ENCODE measurements around the gene MYL12B.
"Not testable (repeated sequence)": the region's sequence is repeated elsewhere in the genome, so short reads cannot be mapped to it uniquely, and the experiment has no call there.

MYL12B gene

DNA sequence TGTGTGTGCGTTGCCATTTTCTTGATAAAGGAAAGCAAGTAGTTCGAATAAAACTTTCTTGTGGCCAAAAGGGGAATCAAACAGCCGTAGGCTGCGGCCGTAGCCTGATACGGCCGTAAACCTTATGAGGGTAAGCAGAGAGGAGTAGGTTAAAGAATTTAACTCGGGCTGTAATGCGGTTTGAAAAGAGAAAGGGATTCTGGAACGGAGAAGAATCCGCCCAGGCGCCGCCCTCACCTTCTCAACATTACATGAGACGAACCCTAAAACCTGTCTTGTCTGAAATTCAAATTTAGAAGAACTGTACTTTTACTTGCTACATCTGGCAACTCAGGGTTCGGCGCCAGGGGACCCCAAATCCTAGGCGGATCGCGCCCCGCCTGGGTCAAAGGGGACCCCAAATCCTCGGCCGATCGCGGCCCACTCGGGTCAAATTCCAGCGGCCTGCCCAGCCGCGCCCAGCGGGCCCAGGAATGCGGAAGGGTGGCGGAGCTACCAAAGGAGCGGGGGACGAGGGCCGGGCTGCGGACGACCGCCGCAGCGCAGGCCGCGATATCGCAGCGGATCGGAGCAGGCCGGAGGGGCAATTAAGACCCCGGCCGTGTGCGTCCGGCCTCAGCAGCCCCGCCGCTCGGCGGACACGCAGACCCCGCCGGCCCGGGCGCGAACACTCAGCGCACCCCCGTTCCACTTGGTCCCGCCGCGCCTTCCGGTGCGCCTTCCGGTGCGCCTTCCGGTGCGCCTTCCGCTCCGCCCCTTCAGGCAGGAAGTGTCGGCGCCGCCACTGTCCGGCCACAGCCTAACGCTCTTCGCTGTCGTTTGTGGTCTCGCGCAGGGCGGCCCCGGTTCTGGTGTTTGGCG, at the start of gene MYL12B:
Gene MYL12B (plus strand): TSS at position 761 of the 861 bp plus-strand sequence. CDS start 10,766 bp downstream, outside the sequence.
- DNase-seq: peak; percentile 93

DNA sequence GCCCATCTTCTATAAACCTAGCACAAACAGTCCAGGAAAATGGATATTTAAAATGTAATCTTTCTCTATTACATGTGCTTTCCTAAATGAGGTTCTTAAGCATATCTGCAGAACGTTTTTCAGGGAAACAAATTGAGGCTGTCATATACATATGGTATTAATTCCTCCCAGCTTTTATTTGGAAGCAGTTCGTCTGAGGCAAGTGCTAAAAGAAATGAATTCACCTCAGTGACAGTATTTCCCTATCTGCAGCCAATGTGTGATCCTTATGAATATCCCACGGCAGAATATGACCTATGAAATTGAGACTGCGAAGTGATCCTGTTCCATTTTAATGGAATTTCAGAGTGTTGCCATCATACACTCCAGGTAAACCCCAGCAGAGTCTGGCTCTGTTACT, 49.3 kb upstream of the MYL12B start:
- DNase-seq: no peak

DNA sequence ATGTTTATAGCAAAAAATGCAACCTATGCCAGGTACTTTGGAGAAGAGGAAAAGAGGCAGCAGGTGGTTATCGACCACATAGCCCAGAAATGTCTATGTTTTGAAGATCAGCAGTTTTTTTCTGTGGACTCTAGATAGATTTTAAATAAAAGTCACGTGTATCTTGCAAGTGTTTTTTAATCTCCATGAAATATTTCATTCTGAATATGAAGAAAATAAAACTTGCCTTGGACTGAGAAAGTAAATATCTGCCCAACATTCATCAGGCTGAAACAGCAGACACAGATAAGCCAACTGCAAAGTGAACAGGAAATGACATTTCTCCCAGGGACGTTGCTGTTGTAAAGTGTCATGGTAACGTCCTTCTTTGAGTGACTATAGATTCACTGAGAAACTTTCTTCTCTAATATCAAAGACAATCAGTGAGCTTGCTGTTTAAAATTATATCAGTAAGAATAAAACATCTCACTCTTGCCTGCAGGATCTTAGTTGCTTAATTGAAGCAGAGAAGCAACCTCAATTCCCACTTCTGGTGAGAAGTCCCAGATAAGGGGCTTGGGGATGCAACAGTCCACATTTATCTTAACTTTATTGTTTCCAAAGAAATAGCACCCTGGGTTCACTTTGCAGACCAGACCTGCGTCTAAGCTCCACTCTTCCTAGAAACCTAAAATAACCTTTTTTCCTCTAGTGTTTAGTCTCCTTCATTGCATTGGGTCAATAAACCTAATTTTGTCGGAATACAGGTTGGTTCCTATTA, 48.5 kb upstream of the MYL12B start:
- no peak for DNase-seq

DNA sequence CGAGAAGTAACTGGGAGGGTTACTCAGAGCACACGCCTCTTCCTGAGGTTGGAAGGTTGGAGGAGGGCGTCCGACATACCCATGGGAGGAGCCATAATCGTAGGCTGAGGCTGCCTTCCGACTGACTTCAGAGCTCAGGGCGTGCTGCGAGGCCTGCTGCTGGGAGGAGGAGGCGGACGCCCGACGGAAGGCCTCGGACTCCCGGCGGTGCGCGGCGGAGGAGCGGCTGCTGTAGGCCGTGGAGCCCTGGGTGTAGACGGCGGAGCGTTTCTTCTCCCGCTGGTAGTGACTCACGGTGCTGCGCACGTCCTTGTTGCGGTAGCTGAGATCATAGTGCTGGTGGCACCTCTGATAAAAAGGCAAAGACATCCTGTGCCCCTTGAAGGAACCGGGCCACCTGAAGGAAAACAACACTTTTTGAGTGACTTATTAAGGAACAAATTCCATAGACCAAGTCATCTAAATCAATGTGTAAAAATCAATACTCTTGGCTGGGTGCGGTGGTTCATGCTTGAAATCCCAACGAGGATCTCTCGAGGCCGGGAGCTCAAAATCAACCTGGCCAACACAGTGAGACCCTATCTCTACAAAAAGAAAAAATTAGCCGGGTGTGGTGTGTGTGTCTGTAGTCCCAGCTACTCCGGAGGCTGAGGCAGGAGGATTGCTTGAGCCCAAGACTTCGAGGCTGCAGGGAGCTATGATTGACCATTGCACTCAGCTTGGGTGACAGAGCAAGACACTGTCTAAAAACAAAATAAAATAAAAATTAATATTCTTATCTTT, 46.9 kb upstream of the MYL12B start:
- DNase-seq: no peak

DNA sequence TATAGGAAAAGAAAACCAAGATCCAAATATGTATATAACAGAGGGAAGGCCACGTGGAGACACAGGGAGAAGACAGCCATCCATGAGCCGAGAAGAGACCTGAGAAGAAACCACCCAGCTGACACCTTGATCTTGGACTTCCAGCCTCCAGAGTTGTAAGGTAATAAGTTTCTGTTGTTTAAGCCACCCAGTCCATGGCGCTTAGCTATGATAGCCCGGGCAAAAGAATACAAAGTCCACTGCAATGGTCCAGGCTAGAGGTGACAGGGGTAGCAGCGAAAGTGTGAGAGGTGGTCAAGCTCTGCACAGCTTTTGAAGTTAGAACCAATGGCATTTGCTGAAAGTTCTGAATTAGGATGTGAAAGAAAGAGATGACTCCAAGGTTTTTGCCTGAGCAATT, 44.9 kb upstream of the MYL12B start:
- no peak for DNase-seq

DNA sequence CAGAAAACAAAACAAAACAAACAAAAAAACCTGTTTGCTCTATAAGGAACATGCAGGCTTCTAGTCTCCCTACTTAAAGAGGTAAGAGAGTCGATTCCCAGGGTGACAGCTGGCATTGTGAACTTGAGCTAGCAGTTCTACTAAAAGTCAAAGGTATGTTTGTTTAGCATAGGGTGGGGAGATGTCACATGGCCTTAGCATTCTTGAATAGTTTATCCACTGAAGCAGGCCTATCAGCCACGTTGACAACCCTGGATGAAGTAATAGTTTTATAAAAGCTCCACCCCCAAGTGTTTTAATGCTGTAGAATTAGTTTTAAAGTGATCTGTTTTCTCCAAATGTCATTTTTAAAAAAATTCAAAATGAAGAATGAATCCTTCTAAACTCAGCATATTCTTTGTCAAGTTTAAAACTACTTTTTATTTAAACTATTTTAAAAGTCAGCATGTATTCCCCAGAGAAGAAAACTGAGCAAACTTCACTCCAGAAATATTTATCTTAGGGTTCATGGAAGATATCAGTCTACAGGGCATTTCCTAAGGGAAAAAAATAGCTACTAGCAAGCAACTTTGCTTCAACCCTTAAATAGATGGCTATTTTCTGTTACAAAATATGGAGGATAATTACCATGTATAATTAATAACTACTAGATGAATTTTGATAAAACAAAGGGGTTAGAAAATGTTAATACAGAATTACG, 43.8 kb upstream of the MYL12B start:
- peak; percentile 71 for DNase-seq

DNA sequence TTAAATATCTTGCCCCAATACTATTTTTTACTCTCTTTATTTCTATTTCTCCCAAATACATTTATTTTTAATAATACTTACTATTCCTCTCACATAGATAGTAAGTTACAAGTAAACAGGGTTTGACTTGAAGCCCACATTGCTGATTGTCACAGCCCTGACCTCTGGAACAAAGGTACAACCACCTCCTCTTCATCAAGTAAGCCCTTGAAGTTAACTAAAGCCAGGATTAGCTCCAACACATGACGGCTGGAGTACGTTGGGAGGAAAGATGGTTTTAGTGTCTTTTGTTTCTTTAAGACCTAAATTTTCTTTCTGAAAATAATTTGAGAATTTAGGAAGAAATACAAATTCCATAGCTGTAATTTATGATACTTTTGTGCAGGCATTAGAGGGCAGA, 43.1 kb upstream of the MYL12B start:
- no peak for DNase-seq

DNA sequence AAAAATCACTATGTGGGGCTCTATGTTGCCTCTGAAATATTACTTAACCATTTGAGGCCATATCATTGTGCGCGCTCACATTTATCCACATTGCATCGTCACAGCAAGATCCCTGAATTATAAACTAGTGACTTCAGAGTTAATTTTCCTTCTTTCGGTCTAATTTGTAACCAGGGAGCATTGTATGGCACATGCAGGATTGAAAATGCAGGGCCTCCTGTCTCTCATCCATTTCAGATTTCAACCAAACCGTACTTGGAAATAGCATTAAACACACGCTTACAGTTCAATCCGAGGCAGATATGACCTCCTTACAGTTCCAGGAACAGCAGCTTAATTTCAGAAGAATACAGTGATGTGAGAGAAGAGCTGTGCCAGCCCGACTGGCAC, 42.7 kb upstream of the MYL12B start:
- DNase-seq: no peak

DNA sequence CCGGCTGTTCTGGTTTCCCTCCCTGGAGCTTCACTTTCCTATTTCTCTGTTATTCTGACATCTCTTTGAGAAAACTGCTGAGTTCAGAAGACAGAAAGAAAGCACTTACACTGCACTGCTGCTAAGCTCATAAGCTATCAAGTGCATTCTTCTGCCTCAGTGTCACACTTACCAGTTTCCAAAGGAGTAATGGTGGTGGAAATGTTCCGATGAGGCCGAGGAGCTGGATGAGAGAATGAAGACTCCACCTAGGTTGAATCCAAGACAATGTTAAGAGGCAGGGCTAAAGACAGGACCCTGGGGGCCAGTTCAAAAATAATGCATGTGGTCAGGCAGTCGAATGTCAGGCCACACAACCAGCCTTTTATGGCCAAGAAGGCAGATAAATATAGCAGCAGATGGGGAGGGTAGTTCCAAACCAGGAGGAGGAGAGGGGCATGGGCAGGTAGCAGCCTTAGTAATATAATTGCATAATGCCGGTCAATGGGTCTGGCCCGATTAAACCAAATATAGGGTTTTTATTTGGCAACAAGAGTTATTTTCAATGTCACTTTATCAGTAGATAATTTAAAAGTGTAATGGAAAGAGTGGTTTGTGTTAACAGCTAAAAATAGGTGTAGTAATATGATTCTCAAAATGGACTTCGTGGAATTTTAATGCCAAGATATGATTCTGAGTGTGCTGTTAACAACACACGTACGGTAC, 42.1 kb upstream of the MYL12B start, which contains the start of gene MYOM1:
Gene MYOM1 (minus strand): TSS at position 338 of the 705 bp plus-strand sequence. CDS start 4,745 bp downstream, outside the sequence.
- no peak for DNase-seq

DNA sequence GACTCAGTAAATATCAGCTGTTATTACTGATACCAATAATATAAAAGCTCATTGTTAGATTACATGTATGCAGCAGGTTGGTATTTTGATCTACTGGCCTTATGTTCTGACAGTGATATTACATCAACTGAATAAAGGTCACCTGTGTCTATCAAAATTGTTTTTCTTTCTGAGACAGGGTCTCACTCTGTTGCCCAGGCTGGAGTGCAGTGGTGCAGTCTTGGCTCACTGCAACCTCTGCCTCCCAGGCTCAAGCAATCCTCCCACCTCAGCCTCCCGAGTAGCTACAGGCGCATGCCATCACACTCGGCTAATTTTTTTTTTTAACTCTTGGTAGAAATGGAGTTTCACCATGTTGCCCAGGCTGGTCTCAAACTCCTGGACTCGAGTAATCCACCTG, 41.1 kb upstream of the MYL12B start:
- not testable (repeated sequence) for DNase-seq

DNA sequence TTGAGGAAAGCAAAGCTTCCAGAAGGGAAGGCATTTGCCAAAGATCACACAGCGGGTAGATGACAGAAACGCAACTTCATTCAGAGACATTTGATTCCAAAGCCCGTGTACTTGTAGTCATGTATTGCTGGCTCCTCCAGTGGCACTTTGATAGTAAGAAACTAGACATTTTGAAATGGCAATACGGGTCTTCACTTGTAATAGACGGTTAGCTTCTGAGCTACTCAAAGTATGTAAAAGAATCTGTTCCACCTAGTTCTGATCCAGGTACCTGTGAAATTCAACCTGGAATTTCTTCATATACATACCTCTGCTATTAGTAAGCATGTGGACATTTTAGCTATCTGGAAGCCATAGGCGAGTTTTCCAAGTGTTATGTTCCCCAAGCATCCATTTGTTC, 40.4 kb upstream of the MYL12B start:
- DNase-seq: no peak

DNA sequence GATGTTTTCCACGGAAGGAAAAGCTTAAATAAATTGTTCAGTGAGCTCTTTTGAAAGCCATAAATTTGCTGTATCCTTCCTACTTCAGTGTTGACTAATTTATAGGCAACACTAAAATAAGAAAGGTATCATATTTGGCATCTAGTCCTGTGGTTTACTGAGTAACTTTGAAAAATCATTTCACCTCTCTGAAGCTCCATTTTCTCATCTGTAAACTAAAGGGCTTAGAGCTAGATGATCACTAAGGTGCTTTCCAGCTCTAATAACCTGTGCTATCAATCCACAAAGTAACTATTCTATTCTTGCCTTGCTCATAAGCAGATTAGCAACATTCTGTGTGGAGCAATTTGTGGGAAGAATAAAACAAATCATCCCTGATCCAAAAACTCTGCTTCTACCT, 38.6 kb upstream of the MYL12B start:
- DNase-seq: no peak

DNA sequence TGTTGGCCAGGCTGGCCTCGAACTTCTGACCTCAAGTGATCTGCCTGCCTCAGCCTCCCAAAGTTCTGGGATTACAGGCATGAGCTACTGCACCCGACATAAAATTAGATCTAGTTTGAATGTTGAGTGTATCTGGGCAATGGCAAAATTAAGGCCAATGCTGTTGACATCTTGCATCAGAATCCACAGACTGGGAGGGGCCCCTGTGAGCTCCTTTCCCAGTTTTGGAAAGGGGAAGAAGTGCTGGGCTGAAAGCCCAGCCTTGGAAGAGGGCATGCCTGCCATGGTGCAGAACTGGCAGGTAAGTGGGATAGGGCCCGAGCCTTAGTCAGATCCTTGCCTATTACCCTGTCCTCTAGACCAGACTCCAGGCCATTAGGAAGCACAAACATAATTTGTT, 37.7 kb upstream of the MYL12B start:
- DNase-seq: no peak

DNA sequence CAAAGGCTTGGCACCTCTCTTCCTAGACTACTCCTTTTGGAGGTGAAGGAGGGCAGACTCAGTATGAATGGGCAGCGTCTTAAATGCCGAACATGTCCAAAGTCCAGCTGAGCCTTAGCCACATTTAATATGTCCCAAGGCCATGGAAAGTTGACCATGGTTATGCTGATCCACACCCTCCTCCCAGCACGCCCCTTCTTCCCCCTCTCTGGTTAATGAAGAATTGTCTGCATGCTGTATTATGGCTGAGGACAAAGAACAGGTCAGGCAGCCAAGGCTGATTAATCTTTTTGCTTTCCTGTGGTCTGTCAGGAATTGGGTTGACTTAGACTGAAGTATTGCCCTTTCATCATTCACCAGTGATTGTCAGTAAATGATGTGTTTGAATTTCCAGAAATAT, 36.3 kb upstream of the MYL12B start:
- DNase-seq: no peak

DNA sequence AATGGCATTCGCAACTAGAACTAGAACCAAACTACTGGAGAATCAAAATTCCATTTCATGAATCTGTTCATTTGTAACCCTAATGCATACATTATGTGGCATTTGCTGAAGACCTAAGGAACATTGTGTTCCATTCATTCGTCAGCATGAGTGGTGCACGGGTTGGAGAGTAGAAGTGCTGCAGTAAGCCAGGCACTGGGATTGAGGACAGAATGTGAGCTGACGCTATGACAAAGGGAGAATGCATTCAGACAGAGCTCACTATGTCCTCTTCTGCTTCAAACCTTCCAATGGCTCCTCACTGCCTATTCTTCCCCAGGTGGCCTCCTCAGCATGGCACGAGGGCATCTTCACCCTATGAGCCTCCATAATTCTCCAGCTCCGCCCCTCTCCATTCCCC, 35.9 kb upstream of the MYL12B start:
- no peak for DNase-seq

DNA sequence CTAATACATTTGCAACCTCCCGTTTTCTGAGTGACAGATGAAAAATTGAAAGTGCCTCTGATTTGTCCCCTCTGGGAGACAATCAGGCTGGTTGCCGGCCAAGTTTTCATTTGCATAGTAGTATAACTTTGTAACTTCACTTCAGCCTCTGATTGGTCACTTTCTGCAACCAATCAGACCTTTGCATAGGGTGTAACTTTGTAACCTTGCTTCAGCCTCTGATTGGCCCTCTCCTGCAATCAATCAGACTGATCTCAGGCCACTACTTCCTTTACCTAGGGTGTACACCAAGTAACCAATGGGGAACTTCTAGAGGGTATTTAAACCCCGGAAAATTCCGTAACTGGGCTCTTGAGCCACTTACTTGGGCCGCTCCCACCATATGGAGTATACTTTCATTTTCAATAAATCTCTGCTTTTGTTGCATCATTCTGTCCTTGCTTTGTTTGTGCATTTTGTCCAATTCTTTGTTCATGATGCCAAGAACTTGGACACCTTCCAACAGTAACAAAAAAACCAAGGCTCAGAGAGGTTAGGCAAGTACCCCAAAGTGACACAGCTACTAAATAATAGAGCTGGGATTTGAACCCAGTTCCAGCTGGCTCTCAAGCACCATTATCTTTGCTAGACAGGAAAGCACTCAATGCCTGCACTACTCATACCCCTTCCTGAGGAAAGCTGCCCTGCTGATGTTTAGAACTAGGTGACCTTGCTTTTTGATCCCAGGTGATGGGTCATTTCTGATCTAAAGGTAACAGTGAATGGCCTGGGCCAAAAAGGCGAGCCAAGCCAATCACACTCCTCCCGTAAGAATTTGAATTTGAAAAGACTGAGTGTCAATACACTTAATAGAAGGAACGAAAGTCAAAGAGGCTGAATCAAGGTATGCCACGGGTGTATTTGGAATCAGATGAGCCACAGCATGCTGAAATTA, 31.3 kb upstream of the MYL12B start:
- DNase-seq: peak; percentile 28

DNA sequence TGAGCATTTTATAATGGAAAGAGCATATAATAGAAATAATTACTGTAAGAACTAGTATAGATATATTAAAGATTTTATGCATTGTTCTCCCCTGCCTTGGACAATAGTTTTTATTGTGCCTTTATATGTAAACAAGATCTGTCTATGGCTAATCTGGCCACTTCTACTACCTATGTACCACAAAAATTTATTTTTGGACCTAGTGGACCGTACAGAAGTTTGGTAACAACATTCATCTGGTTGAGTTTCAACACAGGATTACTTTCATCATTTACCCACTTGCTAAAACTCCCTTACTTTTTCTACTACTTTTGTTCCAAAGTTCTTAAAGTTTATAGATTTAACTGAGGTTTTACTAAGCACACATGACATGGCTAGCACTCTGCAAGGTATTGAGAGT, 28.9 kb upstream of the MYL12B start:
- DNase-seq: no peak

DNA sequence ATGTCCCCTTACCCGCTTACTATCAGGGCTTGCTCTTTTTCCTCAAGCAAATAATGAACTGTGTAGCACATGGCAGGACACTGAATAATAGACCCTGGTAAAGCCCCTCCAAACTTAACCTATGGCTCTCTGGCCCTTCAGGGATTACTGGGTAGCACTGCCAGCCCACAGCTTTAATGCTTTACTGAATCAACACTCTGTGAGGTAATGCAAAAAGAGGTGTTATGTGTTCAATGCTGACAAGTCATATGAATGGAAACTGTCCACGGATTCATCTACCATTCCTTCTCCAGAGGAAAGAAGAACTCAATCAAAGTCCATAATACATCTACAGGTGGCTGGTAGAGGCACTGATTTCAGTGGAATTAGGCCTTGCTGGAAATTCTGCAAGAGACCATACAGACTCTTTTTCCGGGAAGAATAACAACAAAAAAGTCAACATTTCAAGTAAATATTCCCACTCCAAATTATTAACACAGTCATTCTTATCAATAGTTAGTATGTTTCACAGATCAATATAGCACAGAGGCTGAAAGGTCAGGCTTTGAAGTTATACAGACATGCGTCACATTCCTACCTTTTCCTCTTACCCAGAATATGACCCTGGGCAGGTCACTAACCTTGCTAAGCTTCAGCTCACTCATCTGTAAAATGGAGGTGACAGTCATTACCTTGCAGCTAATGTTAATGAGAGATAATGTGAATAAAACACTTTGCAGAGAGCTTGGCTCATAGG, 28.3 kb upstream of the MYL12B start:
- DNase-seq: no peak

DNA sequence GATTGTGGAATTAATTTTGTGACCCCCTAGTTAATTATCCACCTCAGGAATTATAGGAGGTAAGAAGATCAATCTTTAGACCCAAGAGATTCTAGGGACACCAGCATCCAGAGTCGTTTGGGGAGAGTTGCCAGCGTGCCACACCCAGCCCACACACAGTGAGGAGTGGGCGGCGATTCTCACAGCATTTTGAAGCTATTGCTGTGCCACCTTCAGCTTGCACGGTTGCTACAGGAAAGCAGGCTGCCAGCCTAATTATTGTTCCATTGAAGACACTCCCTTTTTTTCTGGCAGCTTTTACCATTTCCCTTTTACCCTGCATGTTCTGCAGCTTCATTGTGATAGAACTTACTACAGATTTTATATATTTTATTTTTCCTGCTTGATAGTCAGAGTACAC, 27.5 kb upstream of the MYL12B start:
- peak; percentile 44 for DNase-seq

DNA sequence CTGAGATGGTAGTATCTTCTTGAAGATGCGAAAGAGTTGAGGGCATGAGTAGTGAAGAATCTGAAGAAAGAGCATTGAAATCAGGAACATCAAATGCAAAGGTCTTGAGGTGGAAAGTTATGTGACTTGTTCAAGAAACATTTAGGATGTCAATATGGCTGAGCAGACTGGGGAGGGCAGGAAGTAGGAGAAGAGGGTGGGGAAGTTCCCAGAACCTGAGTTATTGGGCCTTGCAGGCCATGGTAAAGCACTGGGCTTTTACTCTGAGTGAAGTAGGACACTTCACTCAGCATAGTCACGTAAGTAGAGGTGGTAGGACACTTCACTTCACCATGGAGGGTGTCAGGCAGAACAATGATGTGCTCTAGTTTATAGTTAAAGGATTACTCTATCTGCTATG, 26.1 kb upstream of the MYL12B start:
- DNase-seq: no peak

All from NCI-H69 (cell line).